Smooth muscle cell (in vitro differentiated cells): ENCODE measurements around the gene UIMC1. TPM values are rescaled to one million over a fixed set of nuclear protein-coding genes. Genes with fewer than 3 reads are reported as not detected.

ENCODE experiments used
- DNase-seq: peaks from one replicate; lab custom pipeline; 2025; ENCODE audit not compliant: unreplicated experiment; lab: John Stamatoyannopoulos, UW
- H2AFZ ChIP-seq: fragments of 200-600 bp; sonication (generic); 2 replicates; pipeline ENCODE4 v1.6.0; 2016; ENCODE audit warnings: antibody characterized with exemption, low read depth, mild to moderate bottlenecking
- H3F3A ChIP-seq: fragments of 200-600 bp; sonication (generic); 2 replicates; pipeline ENCODE4 v1.6.0; 2017; ENCODE audit warnings: antibody characterized with exemption, low read depth
- H3K27ac ChIP-seq: fragments of 200-600 bp; sonication (generic); 2 replicates; pipeline ENCODE4 v1.5.1; 2016; ENCODE audit warnings: low read depth, mild to moderate bottlenecking
- H3K27me3 ChIP-seq: fragments of 200-600 bp; sonication (generic); 2 replicates; pipeline ENCODE4 v1.6.1; 2016; ENCODE audit warnings: low read depth, mild to moderate bottlenecking
- H3K36me3 ChIP-seq: fragments of 200-600 bp; sonication (generic); 2 replicates; pipeline ENCODE4 v1.5.1; 2016; ENCODE audit warnings: low read depth
- H3K4me1 ChIP-seq: fragments of 200-600 bp; sonication (generic); 2 replicates; pipeline ENCODE4 v1.5.1; 2016; ENCODE audit warnings: low read depth
- H3K4me2 ChIP-seq: fragments of 200-600 bp; sonication (generic); 2 replicates; pipeline ENCODE4 v1.6.0; 2016; ENCODE audit warnings: mild to moderate bottlenecking
- H3K4me3 ChIP-seq: fragments of 200-600 bp; sonication (generic); 2 replicates; pipeline ENCODE4 v1.5.1; 2016; ENCODE audit warnings: mild to moderate bottlenecking
- H3K79me2 ChIP-seq: fragments of 200-600 bp; sonication (generic); 2 replicates; pipeline ENCODE4 v1.6.0; 2016; ENCODE audit warnings: low read depth, mild to moderate bottlenecking
- H3K9ac ChIP-seq: fragments of 200-600 bp; sonication (generic); 2 replicates; pipeline ENCODE4 v1.6.0; 2016; ENCODE audit warnings: low read depth
- H3K9me3 ChIP-seq: fragments of 200-600 bp; sonication (generic); replicated peaks from 2 replicates; pipeline ENCODE4 v1.5.1; 2016; ENCODE audit warnings: low read depth
- H4K20me1 ChIP-seq: fragments of 200-600 bp; sonication (generic); 2 replicates; pipeline ENCODE4 v1.6.0; 2016; ENCODE audit warnings: low read depth
- CTCF ChIP-seq: fragments of 200-600 bp; sonication (generic); IDR thresholded peaks from 2 replicates; pipeline ENCODE4 v1.5.1; 2017; ENCODE audit warnings: borderline replicate concordance, mild to moderate bottlenecking, antibody characterized with exemption; ENCODE audit not compliant: insufficient read depth, poor library complexity, severe bottlenecking
- WGBS: methylation state at CpG from one replicate; pipeline ENCODE4 v1.1.7; 2016; ENCODE audit warnings: low lambda C conversion rate; 5-methylcytosine and 5-hydroxymethylcytosine counted together
- polyA plus RNA-seq: library from polyadenylated mRNA; unstranded; fragments of >200 nt; fragmentation: Nextera tagmentation; extraction: Ambion mirVana; gene quantifications from 2 replicates; pipeline ENCODE4 v1.2.1, GENCODE V29; 2016
- total RNA-seq: library from RNA; depleted of rRNA; stranded (reverse); fragments of >200 nt; gene quantifications from 2 replicates; pipeline ENCODE4 v1.2.3, GENCODE V29; 2014

Gene UIMC1
- total and polyA plus RNA-seq, 2 experiments from 2014 or later, result 12.1 to 19.9 TPM

- no peak for DNase-seq
- Histone ChIP-seq H3K9me3 (no peaks in the 10 kb centered on the region), H3K4me1 (no peaks in the 10 kb centered on the region), H4K20me1 (no peaks in the 10 kb centered on the region), H3K4me2 (no peak overlapping the region), H2AFZ (no peak overlapping the region), H3K4me3 (no peak overlapping the region), H3K79me2 (no peaks in the 10 kb centered on the region), H3K36me3 (peaks cover 5% of the 10 kb centered on the region), H3K27ac (no peak overlapping the region), H3F3A (no peaks in the 10 kb centered on the region), H3K9ac (no peak overlapping the region), H3K27me3 (no peaks in the 10 kb centered on the region)
- WGBS, result 96% methylated on average over 7 of the region's 7 CpGs
- no peak for TF ChIP-seq CTCF
These were observed 105.8 kb downstream of the UIMC1 start for GRCh38 chr5:176900780-176901204.

GRCh38 chr5:176899946-176900779 lies 106.4 kb downstream of the UIMC1 start:
- Histone ChIP-seq H3K79me2 (no peaks in the 10 kb centered on the region), H3K9ac (no peak overlapping the region)

GRCh38 chr5:176899296-176899891 lies 107.2 kb downstream of the UIMC1 start, which contains the start of gene HK3:
TSS of gene HK3 (minus strand) at chr5:176899346. CDS start at chr5:176896159, 3,187 bp downstream.
- TF ChIP-seq CTCF, result no peak
- DNase-seq, result no peak
- Histone ChIP-seq H3K9ac (no peak within 1 kb of the TSS), H2AFZ (no peak within 1 kb of the TSS), H3K79me2 (no peaks in the 10 kb centered on the region), H3K4me3 (no peak within 1 kb of the TSS), H3K27ac (no peak within 1 kb of the TSS), H3K4me2 (no peak within 1 kb of the TSS), H3K27me3 (no peaks in the 10 kb centered on the region), H4K20me1 (no peaks in the 10 kb centered on the region), H3K4me1 (no peaks in the 10 kb centered on the region), H3K36me3 (no peaks in the 10 kb centered on the region), H3K9me3 (no peaks in the 10 kb centered on the region), H3F3A (no peaks in the 10 kb centered on the region)
- WGBS, result 89% methylated on average over 9 of the region's 9 CpGs

More at GRCh38 chr5:176899946-176900779, 106.4 kb downstream of the UIMC1 start:
- no peak for DNase-seq
- no peak overlapping the region for H3K4me2 ChIP-seq
- no peak overlapping the region for H3K4me3 ChIP-seq
- H3K36me3 ChIP-seq, result no peaks in the 10 kb centered on the region
- H3K4me1 ChIP-seq, result no peaks in the 10 kb centered on the region
- H2AFZ ChIP-seq, result no peak overlapping the region
- 93% methylated on average over 4 of the region's 4 CpGs for WGBS
- no peak overlapping the region for H3K27ac ChIP-seq
- no peaks in the 10 kb centered on the region for H3K27me3 ChIP-seq
- no peaks in the 10 kb centered on the region for H3K9me3 ChIP-seq
- no peak for TF ChIP-seq CTCF
- H3F3A ChIP-seq, result no peaks in the 10 kb centered on the region
- no peaks in the 10 kb centered on the region for H4K20me1 ChIP-seq
